HG02970 (cell line): ENCODE results near the gene EARS2.
"Not testable (repeated sequence)": the region's sequence is repeated elsewhere in the genome, so short reads cannot be mapped to it uniquely, and the experiment has no call there.

Experiments
- ATAC-seq: cut with Tn5 transposase; IDR thresholded peaks from one replicate; pipeline ENCODE4 v1.9.1; 2021; ENCODE audit warnings: mild to moderate bottlenecking, moderate library complexity, moderate number of reproducible peaks; ENCODE audit not compliant: unreplicated experiment, low FRiP score

EARS2 gene

DNA sequence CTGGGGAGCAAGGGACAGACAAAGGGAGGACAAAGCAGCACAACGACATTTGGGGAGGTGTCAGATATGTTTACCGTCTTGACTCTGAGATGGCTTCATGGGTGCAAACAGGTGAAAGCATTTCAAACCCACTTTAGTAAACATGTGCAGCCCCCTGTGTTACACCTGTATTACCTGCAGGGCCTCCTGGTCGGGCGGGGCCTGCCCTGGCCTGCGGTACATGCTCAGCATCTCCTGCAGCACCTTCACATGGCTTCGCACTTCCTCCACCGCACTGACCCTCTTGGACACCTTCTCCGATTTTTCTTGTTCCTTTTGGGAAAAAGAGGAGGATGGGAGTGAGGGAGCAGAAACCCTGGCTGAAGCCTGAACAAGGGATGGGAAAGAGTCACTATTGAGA lies 71.3 kb downstream of the EARS2 start:
- ATAC-seq, result no peak

GRCh38 chr16:23485257-23485614 lies 71.9 kb downstream of the EARS2 start:
- ATAC-seq, result no peak

DNA sequence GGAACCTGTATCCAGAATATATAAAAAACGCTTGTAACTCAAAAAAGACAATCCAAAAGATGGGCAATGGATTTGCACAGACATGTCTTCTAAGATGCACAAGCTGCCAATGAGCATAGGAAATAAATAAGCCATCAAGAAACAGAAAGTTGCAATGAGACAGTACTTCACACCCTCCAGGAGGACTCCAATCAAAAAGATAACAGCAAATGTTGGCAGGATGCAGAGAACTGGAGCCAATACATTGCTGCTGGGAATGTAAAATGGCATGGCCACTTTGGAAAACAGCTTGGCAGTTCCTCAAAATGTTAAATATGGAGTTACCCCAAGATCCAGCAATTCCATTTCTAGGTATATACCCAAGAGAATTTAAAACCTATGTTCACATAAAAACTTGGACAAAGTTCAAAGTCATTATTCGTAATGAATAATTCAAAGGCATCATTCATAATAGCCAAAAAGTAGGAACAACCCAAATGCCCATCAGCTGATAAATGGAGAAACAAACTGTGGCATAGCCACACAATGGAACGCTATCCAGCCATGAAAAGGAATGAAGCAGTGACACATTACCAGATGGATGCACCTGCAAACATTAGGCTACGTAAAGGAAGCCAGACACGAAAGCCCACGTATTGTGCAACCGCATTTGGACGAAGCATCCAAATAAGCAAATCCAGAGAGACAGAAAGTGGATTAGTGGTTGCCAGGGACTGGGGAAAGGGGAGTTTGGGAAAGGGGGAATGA lies 72.5 kb downstream of the EARS2 start:
- ATAC-seq, result no peak

GRCh38 chr16:23483492-23483891 lies 73.7 kb downstream of the EARS2 start:
- not testable (repeated sequence) for ATAC-seq

- no peak for ATAC-seq
These were observed 74.4 kb downstream of the EARS2 start for GRCh38 chr16:23482778-23483177.

DNA sequence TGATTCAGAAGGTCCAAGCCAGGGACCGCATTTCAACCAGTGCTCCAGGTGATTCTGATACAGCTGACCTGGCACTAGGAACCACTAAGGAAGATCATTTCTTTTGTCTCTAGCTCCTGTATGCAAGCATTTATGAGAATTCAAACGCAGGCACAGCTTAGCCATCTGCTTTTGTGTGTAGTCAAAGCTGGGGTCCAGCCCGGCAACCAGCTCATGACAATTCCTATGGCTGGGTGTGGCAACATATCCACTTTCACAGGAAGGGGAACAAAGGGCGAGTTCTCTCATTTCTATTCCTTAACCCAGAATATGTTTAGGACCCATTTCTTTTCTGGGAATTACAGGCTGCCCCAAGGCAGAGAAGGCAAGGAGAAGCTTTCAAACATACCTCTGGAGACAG lies 76.9 kb downstream of the EARS2 start:
- no peak for ATAC-seq

DNA sequence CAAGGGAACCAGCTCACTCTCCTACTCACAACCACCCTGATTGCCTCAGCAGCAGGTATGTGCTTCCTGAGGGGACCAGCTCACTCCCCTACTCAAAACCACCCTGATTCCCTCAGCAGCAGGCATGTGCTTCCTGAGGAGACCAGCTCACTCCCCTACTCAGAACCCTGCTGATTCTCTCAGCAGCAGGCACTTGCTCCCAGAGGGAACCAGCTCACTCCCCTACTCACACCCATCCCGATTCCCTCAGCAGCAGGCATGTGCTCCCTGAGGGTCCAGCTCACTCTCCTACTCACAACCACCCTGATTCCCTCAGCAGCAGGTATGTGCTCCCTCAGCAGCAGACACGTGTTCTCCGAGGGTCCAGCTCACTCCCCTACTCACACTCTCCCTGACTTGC lies 78.0 kb downstream of the EARS2 start:
- ATAC-seq, result no peak

DNA sequence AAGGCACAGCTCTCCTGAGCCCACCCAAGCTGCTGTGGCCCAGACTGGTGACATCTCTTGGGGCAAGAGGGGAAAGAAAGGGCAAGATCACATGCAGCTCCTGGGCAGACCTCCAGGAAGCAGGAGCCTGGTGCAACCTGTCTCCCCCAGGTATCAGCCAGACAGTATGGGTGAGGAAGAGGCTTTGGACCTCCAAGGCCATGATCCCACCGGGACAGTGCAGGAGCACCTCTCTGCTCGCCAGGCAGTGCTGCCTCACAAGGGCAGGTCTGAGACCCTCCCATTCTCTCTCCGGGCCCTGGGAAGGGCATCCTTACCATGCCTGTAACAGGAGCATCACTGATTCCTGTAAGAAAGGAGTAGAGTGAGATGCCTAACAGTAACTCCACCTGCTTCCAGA lies 78.6 kb downstream of the EARS2 start:
- ATAC-seq, result no peak

DNA sequence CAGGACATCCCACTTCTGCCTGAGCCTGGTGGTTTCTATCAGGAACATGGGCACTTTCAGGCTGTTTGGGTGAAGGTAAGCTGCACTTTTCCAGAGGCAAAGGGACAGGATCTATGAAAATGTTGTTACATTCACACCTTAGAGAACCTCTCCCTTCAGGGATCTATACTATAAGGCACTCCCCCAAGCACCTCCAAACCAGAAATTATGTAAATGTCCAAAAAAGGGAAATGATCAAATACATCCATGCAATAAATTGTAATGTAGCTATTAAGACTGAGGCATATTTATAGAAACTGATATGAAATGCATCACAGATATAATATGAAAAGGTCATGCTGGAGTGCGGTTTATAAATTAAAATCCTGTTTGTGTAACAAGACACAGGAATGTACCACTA lies 80.9 kb downstream of the EARS2 start:
- no peak for ATAC-seq
